Progenitor cell of endocrine pancreas (in vitro differentiated cells): ENCODE data around the gene WDR76. TPM values are rescaled to one million over a fixed set of nuclear protein-coding genes. Genes with fewer than 3 reads are reported as not detected.

Source experiments
- DNase-seq: peaks from one replicate; pipeline ENCODE4 v3.0.0; 2021; ENCODE audit warnings: low spot score; ENCODE audit not compliant: unreplicated experiment
- H3K27ac Mint-ChIP-seq: 2 replicates; pipeline ENCODE4 v1.8.0; 2021; ENCODE audit warnings: mild to moderate bottlenecking, moderate library complexity, mixed read lengths
- H3K27me3 Mint-ChIP-seq: 2 replicates; pipeline ENCODE4 v1.8.0; 2021; ENCODE audit warnings: mixed read lengths
- H3K36me3 Mint-ChIP-seq: 2 replicates; pipeline ENCODE4 v1.8.0; 2022; ENCODE audit warnings: mixed read lengths; ENCODE audit not compliant: insufficient read depth
- H3K4me1 Mint-ChIP-seq: 2 replicates; pipeline ENCODE4 v1.8.0; 2021; ENCODE audit warnings: low read depth, mixed read lengths
- H3K4me3 Mint-ChIP-seq: 2 replicates; pipeline ENCODE4 v1.8.0; 2021; ENCODE audit warnings: low read depth, mild to moderate bottlenecking, moderate library complexity, mixed read lengths
- H3K9me3 Mint-ChIP-seq: 2 replicates; pipeline ENCODE4 v1.8.0; 2021; ENCODE audit warnings: low read depth, mixed read lengths
- total RNA-seq: library from RNA; stranded (reverse); gene quantifications from 2 replicates; pipeline ENCODE4 v1.2.1, GENCODE V29; 2021
- TF ChIP-seq, protein P1 (sequence below): fragments of 200-600 bp; sonication (generic); IDR thresholded peaks from one replicate; pipeline ENCODE4 v1.5.0; 2021; ENCODE audit warnings: antibody characterized with exemption, mild to moderate bottlenecking; ENCODE audit not compliant: unreplicated experiment

Gene WDR76
- total RNA-seq, 1 donor from 2014 or later = 11.2 TPM

GRCh38 chr15:43881944-43882343 is 55.1 kb downstream of the WDR76 start:
- DNase-seq = no peak
- TF ChIP-seq, protein P1, sequence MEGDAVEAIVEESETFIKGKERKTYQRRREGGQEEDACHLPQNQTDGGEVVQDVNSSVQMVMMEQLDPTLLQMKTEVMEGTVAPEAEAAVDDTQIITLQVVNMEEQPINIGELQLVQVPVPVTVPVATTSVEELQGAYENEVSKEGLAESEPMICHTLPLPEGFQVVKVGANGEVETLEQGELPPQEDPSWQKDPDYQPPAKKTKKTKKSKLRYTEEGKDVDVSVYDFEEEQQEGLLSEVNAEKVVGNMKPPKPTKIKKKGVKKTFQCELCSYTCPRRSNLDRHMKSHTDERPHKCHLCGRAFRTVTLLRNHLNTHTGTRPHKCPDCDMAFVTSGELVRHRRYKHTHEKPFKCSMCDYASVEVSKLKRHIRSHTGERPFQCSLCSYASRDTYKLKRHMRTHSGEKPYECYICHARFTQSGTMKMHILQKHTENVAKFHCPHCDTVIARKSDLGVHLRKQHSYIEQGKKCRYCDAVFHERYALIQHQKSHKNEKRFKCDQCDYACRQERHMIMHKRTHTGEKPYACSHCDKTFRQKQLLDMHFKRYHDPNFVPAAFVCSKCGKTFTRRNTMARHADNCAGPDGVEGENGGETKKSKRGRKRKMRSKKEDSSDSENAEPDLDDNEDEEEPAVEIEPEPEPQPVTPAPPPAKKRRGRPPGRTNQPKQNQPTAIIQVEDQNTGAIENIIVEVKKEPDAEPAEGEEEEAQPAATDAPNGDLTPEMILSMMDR = peak; percentile 56
- Mint-ChIP-seq H3K4me3 (no peak overlapping the region), H3K9me3 (no peaks in the 10 kb centered on the region), H3K36me3 (peaks cover 12% of the 10 kb centered on the region), H3K4me1 (no peaks in the 10 kb centered on the region), H3K27ac (no peak overlapping the region), H3K27me3 (no peaks in the 10 kb centered on the region)

GRCh38 chr15:43883571-43883970 is 56.8 kb downstream of the WDR76 start:
- Mint-ChIP-seq H3K27me3 (no peaks in the 10 kb centered on the region), H3K4me1 (peaks cover 1% of the 10 kb centered on the region), H3K4me3 (no peak overlapping the region), H3K9me3 (no peaks in the 10 kb centered on the region), H3K36me3 (peaks cover 9% of the 10 kb centered on the region), H3K27ac (no peak overlapping the region)
- TF ChIP-seq, protein P1 = no peak
- no peak for DNase-seq

GRCh38 chr15:43886558-43886957 is 59.8 kb downstream of the WDR76 start:
- no peaks in the 10 kb centered on the region for H3K27me3 Mint-ChIP-seq

GRCh38 chr15:43887901-43888300 is 61.1 kb downstream of the WDR76 start:
- H3K36me3 Mint-ChIP-seq = peaks cover 5% of the 10 kb centered on the region
- no peaks in the 10 kb centered on the region for H3K27me3 Mint-ChIP-seq
- peaks cover 18% of the 10 kb centered on the region for H3K4me1 Mint-ChIP-seq
- no peaks in the 10 kb centered on the region for H3K9me3 Mint-ChIP-seq
- no peak overlapping the region for H3K4me3 Mint-ChIP-seq
- DNase-seq = no peak
- H3K27ac Mint-ChIP-seq = no peak overlapping the region
- TF ChIP-seq, protein P1 = no peak

More at GRCh38 chr15:43886558-43886957, 59.8 kb downstream of the WDR76 start:
- no peak for DNase-seq
- Mint-ChIP-seq H3K4me1 (peaks cover 18% of the 10 kb centered on the region), H3K27ac (no peak overlapping the region), H3K9me3 (no peaks in the 10 kb centered on the region), H3K36me3 (peaks cover 8% of the 10 kb centered on the region), H3K4me3 (no peak overlapping the region)
- TF ChIP-seq, protein P1 = no peak

DNA sequence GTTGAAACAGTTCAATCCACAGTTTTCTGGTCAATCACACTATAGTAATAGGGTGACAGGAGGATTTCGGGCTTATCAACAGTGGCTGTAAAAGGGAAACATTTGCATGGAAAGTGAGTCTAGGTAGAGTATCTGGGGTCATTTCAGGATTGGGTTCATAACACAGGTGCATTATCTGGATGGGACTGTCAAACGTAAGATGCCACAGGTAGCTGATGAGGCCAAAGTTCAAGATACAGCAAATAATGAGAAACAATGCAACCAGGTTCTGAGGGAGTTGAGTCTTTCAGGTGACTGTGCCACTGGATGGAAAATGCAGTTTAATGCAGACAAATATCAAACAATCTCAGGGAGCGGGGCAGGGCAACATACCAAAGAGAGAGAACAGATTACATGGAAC is 62.2 kb downstream of the WDR76 start:
- TF ChIP-seq, protein P1 = no peak
- peaks cover 5% of the 10 kb centered on the region for H3K36me3 Mint-ChIP-seq
- DNase-seq = no peak
- no peaks in the 10 kb centered on the region for H3K9me3 Mint-ChIP-seq
- H3K27me3 Mint-ChIP-seq = no peaks in the 10 kb centered on the region
- H3K4me3 Mint-ChIP-seq = peak overlapping the region; percentile 5
- peaks cover 18% of the 10 kb centered on the region for H3K4me1 Mint-ChIP-seq
- H3K27ac Mint-ChIP-seq = peak overlapping the region; percentile 12
